Body of pancreas (tissue), 4 donors: Measurements from ENCODE around the gene THBS1.

Source experiments
- POLR2A ChIP-seq, 3 donors: fragments of 450-650 bp; IDR thresholded peaks; one replicate each; pipeline ENCODE4 v1.6.1; 2016; ENCODE audit warnings: antibody characterized with exemption in 3 of 3, mild to moderate bottlenecking in 2 of 3
- TF ChIP-seq, protein P1 (sequence below), 7 experiments: fragments of 450-650 bp in 4 of 7; fragments of 200-600 bp in 3 of 7; sonication (generic) in 3 of 7; IDR thresholded peaks; one replicate each; pipeline ENCODE4 v1.5.1; 2016 to 2019; ENCODE audit warnings: antibody characterized with exemption in 7 of 7

DNA sequence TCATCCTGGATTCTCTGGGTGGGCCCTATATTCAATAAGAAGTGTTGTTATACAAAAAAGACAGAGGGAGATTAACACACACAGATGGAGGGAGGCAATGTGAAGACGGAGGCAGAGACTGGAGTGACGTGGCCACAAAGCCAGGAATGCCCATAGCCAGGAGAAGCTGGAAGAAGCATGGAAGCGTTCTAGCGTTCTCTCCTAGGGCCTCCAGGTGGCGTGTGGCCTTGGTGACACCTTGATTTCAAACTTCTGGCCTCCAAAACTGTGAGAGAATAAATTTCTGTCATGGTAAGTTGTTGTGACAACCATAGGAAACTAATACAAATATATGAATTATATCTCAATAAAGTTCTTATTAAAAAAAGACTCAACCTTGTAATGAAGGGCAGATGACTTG lies 21.3 kb downstream of the THBS1 start:
- TF ChIP-seq, protein P1, sequence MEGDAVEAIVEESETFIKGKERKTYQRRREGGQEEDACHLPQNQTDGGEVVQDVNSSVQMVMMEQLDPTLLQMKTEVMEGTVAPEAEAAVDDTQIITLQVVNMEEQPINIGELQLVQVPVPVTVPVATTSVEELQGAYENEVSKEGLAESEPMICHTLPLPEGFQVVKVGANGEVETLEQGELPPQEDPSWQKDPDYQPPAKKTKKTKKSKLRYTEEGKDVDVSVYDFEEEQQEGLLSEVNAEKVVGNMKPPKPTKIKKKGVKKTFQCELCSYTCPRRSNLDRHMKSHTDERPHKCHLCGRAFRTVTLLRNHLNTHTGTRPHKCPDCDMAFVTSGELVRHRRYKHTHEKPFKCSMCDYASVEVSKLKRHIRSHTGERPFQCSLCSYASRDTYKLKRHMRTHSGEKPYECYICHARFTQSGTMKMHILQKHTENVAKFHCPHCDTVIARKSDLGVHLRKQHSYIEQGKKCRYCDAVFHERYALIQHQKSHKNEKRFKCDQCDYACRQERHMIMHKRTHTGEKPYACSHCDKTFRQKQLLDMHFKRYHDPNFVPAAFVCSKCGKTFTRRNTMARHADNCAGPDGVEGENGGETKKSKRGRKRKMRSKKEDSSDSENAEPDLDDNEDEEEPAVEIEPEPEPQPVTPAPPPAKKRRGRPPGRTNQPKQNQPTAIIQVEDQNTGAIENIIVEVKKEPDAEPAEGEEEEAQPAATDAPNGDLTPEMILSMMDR (IDR thresholded peaks at IDR 0.05), result no peak
- TF ChIP-seq POLR2A (IDR thresholded peaks at IDR 0.05), result no peak
